HG03575 (cell line): ENCODE results near the gene SHLD3.
"Not testable (repeated sequence)": the region's sequence is repeated elsewhere in the genome, so short reads cannot be mapped to it uniquely, and the experiment has no call there.

ENCODE experiments used
- ATAC-seq: cut with Tn5 transposase; IDR thresholded peaks from one replicate; pipeline ENCODE4 v1.9.1; 2021; ENCODE audit not compliant: unreplicated experiment, insufficient number of reproducible peaks, low FRiP score; ENCODE audit errors: extremely low read depth

Gene SHLD3

DNA sequence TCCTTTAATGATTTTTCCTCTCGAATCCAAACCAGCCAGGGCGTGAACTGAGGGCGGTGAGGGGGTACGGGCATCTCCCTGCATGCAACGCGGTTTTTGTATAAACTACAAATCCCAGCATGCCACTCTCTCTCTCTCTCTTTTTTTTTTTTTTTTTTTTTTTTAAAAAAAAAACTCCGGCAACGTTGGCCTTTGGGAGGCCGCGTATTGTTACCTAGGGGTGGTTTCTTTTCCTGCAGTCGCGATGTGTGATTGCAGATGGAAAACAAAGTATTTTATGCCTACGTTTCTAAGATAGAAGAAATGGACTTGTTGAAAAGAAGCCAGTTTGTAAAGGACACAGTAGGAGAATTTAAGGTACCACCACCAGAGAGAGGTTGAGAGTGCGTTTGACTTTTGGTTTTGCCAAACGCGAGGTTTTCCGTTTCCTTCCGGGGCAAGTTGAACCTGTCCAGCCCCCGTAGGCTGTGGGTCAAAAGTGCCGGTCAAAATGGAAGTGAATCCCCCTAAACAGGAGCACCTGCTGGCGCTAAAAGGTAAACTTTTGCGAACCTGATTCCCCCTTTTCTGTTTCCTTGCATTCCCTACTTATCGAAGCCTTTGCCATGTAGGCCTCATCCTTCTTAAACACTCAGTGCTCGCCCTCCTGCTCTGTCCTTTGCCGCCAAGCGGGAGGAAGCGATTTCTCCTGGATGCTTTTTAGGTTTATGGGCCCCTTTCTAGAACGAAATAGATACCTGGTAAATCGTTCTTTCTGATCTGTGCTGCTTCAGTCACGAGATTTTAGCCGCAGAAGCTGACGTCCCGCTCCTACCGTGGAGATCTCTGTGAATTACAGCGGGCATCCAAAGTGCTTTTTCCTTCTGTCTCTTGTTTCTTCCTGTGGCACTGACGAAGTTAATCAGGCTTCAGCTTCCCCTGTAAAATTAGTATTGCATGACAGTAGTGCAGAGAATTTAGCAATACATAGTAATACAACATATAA, at the start of gene SHLD3, which contains the start of gene TRAPPC13:
Gene SHLD3, plus strand, starts transcription at position 457 of the 985 bp plus-strand sequence. CDS start 4,561 bp downstream, outside the sequence.
Gene TRAPPC13, plus strand, starts transcription at position 457 of the 985 bp plus-strand sequence. Its CDS starts 34 bp downstream, at position 491.
- ATAC-seq, result peak; percentile 31

GRCh38 chr5:65577141-65577540, 47.7 kb upstream of the SHLD3 start:
- no peak for ATAC-seq

DNA sequence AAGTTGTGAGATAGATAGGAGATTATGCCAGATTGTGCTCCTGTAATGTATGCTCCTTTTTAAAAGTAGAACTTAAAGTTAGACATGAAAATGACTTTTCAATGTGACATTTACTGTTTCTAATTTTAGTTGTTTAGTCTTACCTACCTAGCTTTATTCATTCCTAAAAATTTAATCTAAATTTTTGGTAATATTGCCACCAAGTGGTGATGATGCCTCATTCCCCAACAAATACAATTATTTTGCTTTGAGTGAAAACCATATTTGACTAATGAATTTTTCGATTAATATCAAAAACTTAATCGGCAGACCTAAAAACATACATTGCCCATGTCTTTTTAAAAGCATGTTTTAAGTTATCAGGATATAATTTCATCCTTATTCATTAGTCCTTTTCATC, 36.1 kb upstream of the SHLD3 start:
- no peak for ATAC-seq

- ATAC-seq, result not testable (repeated sequence)
Observed at GRCh38 chr5:65601761-65602160, 23.1 kb upstream of the SHLD3 start.

DNA sequence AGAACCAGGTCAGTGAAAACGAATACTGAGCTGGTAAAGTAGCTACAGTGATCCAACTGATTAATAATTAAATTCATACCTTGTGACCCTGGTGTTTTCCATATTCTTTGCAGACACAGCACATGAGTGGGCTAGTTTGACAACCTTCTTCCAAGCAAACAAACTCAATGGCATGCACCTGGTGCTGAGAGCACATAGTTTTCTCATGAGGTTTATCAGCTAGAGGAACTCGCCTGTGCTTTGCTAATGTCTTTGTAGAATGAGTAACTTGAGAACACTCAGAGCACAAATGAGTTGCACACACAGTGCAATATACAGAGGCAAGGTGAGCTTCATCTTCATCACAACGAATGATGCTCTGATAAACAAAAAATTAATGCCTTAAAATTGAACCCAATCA, 13.3 kb upstream of the SHLD3 start:
- no peak for ATAC-seq

- ATAC-seq, result no peak
Observed at GRCh38 chr5:65612298-65612907, 12.4 kb upstream of the SHLD3 start.

- no peak for ATAC-seq
Observed at GRCh38 chr5:65620021-65620420, 4.8 kb upstream of the SHLD3 start.

DNA sequence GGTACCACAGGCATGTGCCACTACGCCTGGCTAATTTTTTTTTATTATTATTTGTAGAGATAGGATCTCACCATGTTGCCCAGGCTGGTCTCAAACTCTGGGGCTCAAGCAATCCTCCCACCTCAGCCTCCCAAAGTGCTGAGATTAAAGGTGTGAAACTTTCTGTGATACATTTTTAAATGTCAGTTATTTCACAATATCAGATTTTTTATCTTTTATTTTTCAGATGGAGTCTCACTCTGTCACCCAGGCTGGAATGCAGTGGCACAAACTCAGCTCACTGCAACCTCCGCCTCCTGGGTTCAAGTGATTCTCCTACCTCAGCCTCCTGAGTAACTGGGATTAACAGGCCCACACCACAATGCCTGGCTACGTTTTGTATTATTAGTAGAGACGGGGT, 2.9 kb upstream of the SHLD3 start:
- ATAC-seq, result not testable (repeated sequence)

- ATAC-seq, result no peak
Observed at GRCh38 chr5:65623482-65623881, 1.3 kb upstream of the SHLD3 start.

DNA sequence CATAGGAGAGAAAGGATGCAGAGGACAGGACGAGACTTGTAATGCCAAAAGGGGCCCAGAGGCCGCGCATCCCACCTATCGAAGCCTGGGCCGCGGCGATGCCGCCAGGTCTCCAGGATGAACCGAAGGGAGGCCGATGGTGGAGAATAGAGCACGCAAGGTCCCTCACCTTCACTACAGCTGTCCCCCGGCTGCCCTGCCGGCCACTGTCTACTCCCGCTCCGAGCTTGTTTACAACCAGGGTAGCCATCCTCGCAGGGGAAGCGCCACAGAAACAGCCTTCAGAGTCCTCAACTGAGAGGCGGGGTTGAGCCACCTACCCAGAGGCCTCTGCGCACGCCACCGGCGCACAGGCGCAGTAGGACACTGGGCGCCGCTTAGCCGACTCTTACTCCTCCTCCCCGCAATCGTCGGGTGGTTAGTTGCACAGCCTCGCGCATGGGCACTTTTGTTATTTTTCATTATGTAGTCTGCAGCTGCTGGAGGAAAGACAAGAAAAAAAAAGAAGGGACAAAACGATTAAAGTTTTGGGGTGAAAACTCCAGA, 729 bp upstream of the SHLD3 start, which contains the start of gene TRIM23:
Gene TRIM23, minus strand, starts transcription at position 309 of the 546 bp plus-strand sequence. Its CDS starts 59 bp downstream, at position 250.
- ATAC-seq, result peak; percentile 68

DNA sequence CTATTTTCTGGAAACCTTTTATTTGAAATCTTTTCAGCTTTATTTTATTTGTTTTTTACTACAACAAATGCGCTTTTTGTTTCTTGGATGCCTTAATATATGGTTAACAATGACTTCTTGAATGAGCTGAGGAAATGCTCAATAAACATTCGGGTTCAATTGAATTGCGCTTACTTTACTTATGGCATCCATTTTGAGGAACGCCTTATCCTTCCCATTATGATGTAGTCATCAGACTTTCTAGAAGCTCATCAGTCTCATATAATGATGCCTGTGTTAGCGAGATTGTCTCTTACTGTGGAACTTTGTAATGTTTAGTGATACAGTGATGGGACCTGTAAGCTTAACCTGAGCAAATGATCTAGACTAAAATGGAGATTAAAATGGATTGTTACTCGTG, 916 bp downstream of the SHLD3 start:
- ATAC-seq, result no peak

GRCh38 chr5:65630981-65631380, 6.2 kb downstream of the SHLD3 start:
- ATAC-seq, result no peak

GRCh38 chr5:65640240-65640639, 15.4 kb downstream of the SHLD3 start:
- no peak for ATAC-seq

DNA sequence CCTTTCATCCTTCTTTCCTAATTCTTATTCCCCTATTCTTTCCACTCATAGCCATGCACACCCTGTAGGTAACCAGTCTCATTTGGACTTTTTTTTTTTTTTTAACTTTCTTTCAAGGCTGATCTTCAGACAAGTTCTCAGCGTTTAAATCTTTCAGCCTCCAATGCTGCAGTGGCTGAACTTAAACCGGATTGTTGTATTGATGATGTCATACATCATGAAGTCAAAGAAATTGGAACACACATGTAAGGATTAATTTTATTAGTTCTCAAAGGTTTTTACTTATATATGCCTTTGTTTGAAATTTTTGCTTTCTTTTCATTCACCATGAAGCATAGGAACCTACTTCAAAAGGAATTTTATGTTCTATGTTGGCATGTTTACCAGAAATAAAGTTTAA, 22.1 kb downstream of the SHLD3 start:
- no peak for ATAC-seq

DNA sequence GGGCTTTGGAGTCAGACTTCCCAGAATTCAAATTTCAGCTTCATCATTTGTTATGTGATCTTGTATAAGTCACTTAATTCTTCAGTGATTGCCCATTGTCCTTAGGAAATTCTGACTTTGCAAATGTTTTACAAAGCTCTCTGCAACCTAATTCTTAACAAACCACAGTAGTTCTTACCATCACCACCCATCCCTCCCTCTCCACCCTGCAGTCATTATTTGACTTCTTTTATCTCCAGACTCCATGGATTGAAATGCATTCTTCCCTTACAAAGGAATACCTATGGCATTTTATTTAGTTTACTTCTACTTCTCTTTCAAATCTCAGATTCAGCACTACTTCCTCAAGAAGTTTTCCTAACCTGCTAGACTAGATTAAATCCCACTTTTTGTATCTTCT, 23.1 kb downstream of the SHLD3 start:
- ATAC-seq, result no peak

DNA sequence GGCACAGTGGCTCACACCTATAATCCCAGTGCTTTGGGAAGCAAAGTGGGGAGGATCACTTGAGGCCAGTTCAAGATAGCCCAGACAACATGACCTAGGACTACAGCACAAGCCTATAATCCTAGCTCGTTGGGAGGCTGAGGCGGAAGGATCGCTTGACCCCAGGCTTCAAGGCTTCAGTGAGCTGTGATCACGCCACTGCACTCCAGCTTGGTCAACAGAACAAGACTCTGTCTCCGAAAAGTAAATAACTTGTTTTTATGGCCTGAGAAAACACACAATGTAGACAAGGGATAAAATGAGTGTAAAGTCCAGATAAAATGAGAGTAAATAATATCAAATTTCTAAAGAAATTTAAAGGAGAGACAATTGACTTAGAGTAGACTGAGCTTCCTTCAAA, 26.3 kb downstream of the SHLD3 start:
- no peak for ATAC-seq

- ATAC-seq, result no peak
Observed at GRCh38 chr5:65654713-65655112, 29.9 kb downstream of the SHLD3 start.

DNA sequence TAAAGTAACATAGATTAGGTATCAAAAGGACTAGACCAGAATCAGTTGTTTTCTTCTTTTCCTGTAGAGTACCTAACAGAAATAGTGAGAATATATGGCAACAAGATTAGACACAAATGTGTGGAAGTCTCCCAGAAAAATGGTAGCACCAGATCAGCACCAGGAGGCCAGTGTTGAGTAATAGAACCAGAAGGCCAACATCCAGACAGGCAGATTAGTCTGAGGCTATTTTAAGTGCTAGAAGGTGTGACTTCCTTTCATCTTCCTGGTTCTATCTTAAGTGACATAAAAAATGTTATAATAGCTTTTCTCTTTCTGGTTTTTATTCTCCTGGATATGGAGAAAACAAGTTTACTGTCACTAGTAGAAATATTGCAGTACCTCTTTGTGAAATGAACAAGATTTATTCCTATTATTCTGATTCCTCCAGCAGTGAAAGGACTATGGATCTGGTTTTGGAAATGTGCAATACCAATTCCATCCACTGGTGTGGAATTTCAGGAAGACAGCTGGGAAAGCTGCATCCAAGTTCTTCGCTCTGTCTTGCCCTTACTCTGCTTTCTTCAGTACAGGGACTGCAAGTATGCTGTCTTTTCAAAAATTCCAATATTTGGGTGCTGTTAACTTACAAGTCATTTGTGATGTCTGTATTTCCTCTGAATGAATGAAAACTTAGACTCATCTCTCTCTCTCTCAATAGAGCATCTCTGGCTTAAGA, 39.1 kb downstream of the SHLD3 start:
- no peak for ATAC-seq

GRCh38 chr5:65668696-65669095, 43.9 kb downstream of the SHLD3 start:
- ATAC-seq, result no peak
